Ramos (cell line): ENCODE data around the gene IFT20.

Experiments used
- in situ Hi-C: fragments of 300-500 bp; cut with MboI; formaldehyde crosslinking; loops from one replicate; pipeline ENCODE4 v1.14.3; 2022; ENCODE audit warnings: low sequenced_read_pairs; ENCODE audit not compliant: unreplicated experiment

The IFT20 gene

GRCh38 chr17:28366605-28367004, 31.3 kb upstream of the IFT20 start:
- in situ Hi-C loops: loop anchor here (25.0 kb wide), 3 partner anchors 104 to 1054 kb away; no protein-coding TSS in a partner anchor

GRCh38 chr17:28365487-28365886, 30.2 kb upstream of the IFT20 start:
- in situ Hi-C loops: loop anchor here (25.0 kb wide), 3 partner anchors 103 to 1053 kb away; no protein-coding TSS in a partner anchor

- in situ Hi-C loops: loop anchor here (25.0 kb wide), 3 partner anchors 103 to 1053 kb away; no protein-coding TSS in a partner anchor
Observed at GRCh38 chr17:28364665-28365363, 29.5 kb upstream of the IFT20 start, which contains the start of gene SEBOX. TSS of gene SEBOX (minus strand) at chr17:28365199. CDS start at chr17:28365151, 48 bp downstream.

- in situ Hi-C loops: loop anchor here (25.0 kb wide), 3 partner anchors 102 to 1052 kb away; no protein-coding TSS in a partner anchor
Observed at GRCh38 chr17:28363776-28364650, 28.7 kb upstream of the IFT20 start.

- in situ Hi-C loops: loop anchor here (25.0 kb wide), 3 partner anchors 101 to 1051 kb away; no protein-coding TSS in a partner anchor
Observed at GRCh38 chr17:28363186-28363585, 27.9 kb upstream of the IFT20 start.

- in situ Hi-C loops: loop anchor here (25.0 kb wide), 3 partner anchors 96 to 1046 kb away; no protein-coding TSS in a partner anchor
Observed at GRCh38 chr17:28357901-28358197, 22.6 kb upstream of the IFT20 start.

- in situ Hi-C loops: loop anchor here (25.0 kb wide), 3 partner anchors 95 to 1045 kb away; no protein-coding TSS in a partner anchor
Observed at GRCh38 chr17:28357061-28357900, 22.0 kb upstream of the IFT20 start, which contains the start of gene POLDIP2. TSS of gene POLDIP2 (minus strand) at chr17:28357527. CDS start at chr17:28357448, 79 bp downstream.

- in situ Hi-C loops: loop anchor here (25.0 kb wide), 3 partner anchors 88 to 1038 kb away; no protein-coding TSS in a partner anchor
Observed at GRCh38 chr17:28350271-28350670, 15.0 kb upstream of the IFT20 start.

- in situ Hi-C loops: no loop called here
Observed at GRCh38 chr17:28348979-28349378, 13.7 kb upstream of the IFT20 start.

- in situ Hi-C loops: no loop called here
Observed at GRCh38 chr17:28347261-28347891, 12.1 kb upstream of the IFT20 start.

GRCh38 chr17:28346746-28347246, 11.5 kb upstream of the IFT20 start:
- in situ Hi-C loops: no loop called here

- in situ Hi-C loops: no loop called here
Observed at GRCh38 chr17:28346199-28346580, 10.9 kb upstream of the IFT20 start.

GRCh38 chr17:28345419-28346198, 10.3 kb upstream of the IFT20 start:
- in situ Hi-C loops: no loop called here

GRCh38 chr17:28344435-28344901, 9.2 kb upstream of the IFT20 start:
- in situ Hi-C loops: no loop called here

- in situ Hi-C loops: no loop called here
Observed at GRCh38 chr17:28344011-28344410, 8.7 kb upstream of the IFT20 start.

- in situ Hi-C loops: no loop called here
Observed at GRCh38 chr17:28343491-28343932, 8.2 kb upstream of the IFT20 start.

GRCh38 chr17:28342313-28342712, 7.0 kb upstream of the IFT20 start:
- in situ Hi-C loops: no loop called here

- in situ Hi-C loops: no loop called here
Observed at GRCh38 chr17:28341516-28341915, 6.2 kb upstream of the IFT20 start.
